HG03064 (cell line): ENCODE results near the gene MYCBPAP.

Source experiments
- ATAC-seq: cut with Tn5 transposase; IDR thresholded peaks from one replicate; pipeline ENCODE4 v1.9.1; 2021; ENCODE audit warnings: low read depth; ENCODE audit not compliant: unreplicated experiment

The MYCBPAP gene

GRCh38 chr17:50484386-50485155 is 23.7 kb upstream of the MYCBPAP start:
- no peak for ATAC-seq

GRCh38 chr17:50487213-50488096 is 20.8 kb upstream of the MYCBPAP start:
- ATAC-seq, result no peak

- no peak for ATAC-seq
Measured at GRCh38 chr17:50488880-50489279, 19.4 kb upstream of the MYCBPAP start.

- no peak for ATAC-seq
Measured at GRCh38 chr17:50491505-50491904, 16.7 kb upstream of the MYCBPAP start.

GRCh38 chr17:50492214-50492613 is 16.0 kb upstream of the MYCBPAP start:
- no peak for ATAC-seq

GRCh38 chr17:50493744-50494143 is 14.5 kb upstream of the MYCBPAP start:
- ATAC-seq, result no peak

GRCh38 chr17:50495217-50495823 is 12.9 kb upstream of the MYCBPAP start:
- no peak for ATAC-seq

GRCh38 chr17:50495918-50496317 is 12.3 kb upstream of the MYCBPAP start:
- no peak for ATAC-seq

GRCh38 chr17:50498021-50498874 is 10.0 kb upstream of the MYCBPAP start:
- ATAC-seq, result no peak

GRCh38 chr17:50499270-50499669 is 9.0 kb upstream of the MYCBPAP start:
- ATAC-seq, result no peak

- no peak for ATAC-seq
Measured at GRCh38 chr17:50499721-50500120, 8.5 kb upstream of the MYCBPAP start.

GRCh38 chr17:50501054-50501453 is 7.2 kb upstream of the MYCBPAP start:
- ATAC-seq, result no peak

GRCh38 chr17:50502301-50502990 is 5.8 kb upstream of the MYCBPAP start:
- no peak for ATAC-seq

GRCh38 chr17:50505591-50506130 is 2.6 kb upstream of the MYCBPAP start:
- ATAC-seq, result no peak

- ATAC-seq, result no peak
Measured at GRCh38 chr17:50506298-50506697, 1.9 kb upstream of the MYCBPAP start.

- ATAC-seq, result no peak
Measured at GRCh38 chr17:50508573-50509460, 578 bp downstream of the MYCBPAP start.

GRCh38 chr17:50511058-50511457 is 2.8 kb downstream of the MYCBPAP start:
- ATAC-seq, result peak; percentile 85

GRCh38 chr17:50513495-50513894 is 5.3 kb downstream of the MYCBPAP start:
- no peak for ATAC-seq

- no peak for ATAC-seq
Measured at GRCh38 chr17:50514388-50514787, 6.1 kb downstream of the MYCBPAP start.
